ENCODE data around the gene PPP2R3A. TPM values are rescaled to one million over a fixed set of nuclear protein-coding genes. Genes with fewer than 3 reads are reported as not detected.

The PPP2R3A gene
- total RNA-seq, 3 donors from 2014 or later (not counting 1 experiment from before 2014, with no cell fraction given), result 0.35 to 0.43 (median 0.40) TPM

- H3K27ac ChIP-seq (ENCODE audit: low read length), result no peak overlapping the region
- Mint-ChIP-seq H3K27me3 (ENCODE audit: low read depth in 2 of 2) (no peaks in the 10 kb centered on the region), H3K9me3 (no peaks in the 10 kb centered on the region), H3K36me3 (peaks cover 26% of the 10 kb centered on the region), H3K4me1 (peaks cover 57 to 67% of the 10 kb centered on the region in 2 donors), H3K27ac (peak overlapping the region; percentile 44 to 75), H3K4me3 (no peak overlapping the region)
- H3K4me3 ChIP-seq (ENCODE audit: low read length), result no peak overlapping the region
- no peak for TF ChIP-seq CTCF (IDR thresholded peaks at IDR 0.05)
- ATAC-seq (no peak), DNase-seq (no peak)
- H3K27me3 ChIP-seq (ENCODE audit: control insufficient read depth, insufficient read depth, low read length), result no peaks in the 10 kb centered on the region
- 97% methylated on average over 6 of the region's 6 CpGs for WGBS (ENCODE audit: insufficient coverage)
- peaks cover 35% of the 10 kb centered on the region for H3K36me3 ChIP-seq (ENCODE audit: control insufficient read depth, insufficient read depth, low read length)
- intact Hi-C loops (cut with micrococcal nuclease), result no loop called here
- H3K4me1 ChIP-seq (ENCODE audit: control insufficient read depth, insufficient read depth, low read length), result no peaks in the 10 kb centered on the region
- no peaks in the 10 kb centered on the region for H3K9me3 ChIP-seq (ENCODE audit: control insufficient read depth, insufficient read depth, low read length)
Measured at GRCh38 chr3:136146981-136147729, 181.6 kb downstream of the PPP2R3A start.

- 82% methylated on average over 2 of the region's 3 CpGs for WGBS (ENCODE audit: insufficient coverage)
- Mint-ChIP-seq H3K9me3 (no peaks in the 10 kb centered on the region), H3K4me3 (no peak overlapping the region), H3K4me1 (peaks cover 70 to 80% of the 10 kb centered on the region in 2 donors), H3K36me3 (peaks cover 26% of the 10 kb centered on the region), H3K27me3 (ENCODE audit: low read depth in 2 of 2) (no peaks in the 10 kb centered on the region), H3K27ac (peak overlapping the region; percentile 64 to 75)
- no peak for TF ChIP-seq CTCF (IDR thresholded peaks at IDR 0.05)
- DNase-seq (no peak), ATAC-seq (no peak)
- intact Hi-C loops (cut with micrococcal nuclease), result loop anchor here (5.0 kb wide), 1 partner anchor 43 kb away; no protein-coding TSS in a partner anchor
- H3K27me3 ChIP-seq (ENCODE audit: control insufficient read depth, insufficient read depth, low read length), result no peaks in the 10 kb centered on the region
- H3K4me3 ChIP-seq (ENCODE audit: low read length), result no peak overlapping the region
- H3K9me3 ChIP-seq (ENCODE audit: control insufficient read depth, insufficient read depth, low read length), result no peaks in the 10 kb centered on the region
- H3K36me3 ChIP-seq (ENCODE audit: control insufficient read depth, insufficient read depth, low read length), result peaks cover 38% of the 10 kb centered on the region
- H3K4me1 ChIP-seq (ENCODE audit: control insufficient read depth, insufficient read depth, low read length), result peaks cover 9% of the 10 kb centered on the region
- H3K27ac ChIP-seq (ENCODE audit: low read length), result no peak overlapping the region
Measured at GRCh38 chr3:136149667-136150066, 184.1 kb downstream of the PPP2R3A start.

- H3K27ac ChIP-seq (ENCODE audit: low read length), result no peak overlapping the region
- WGBS (ENCODE audit: insufficient coverage), result 97% methylated on average over 10 of the region's 10 CpGs
- peaks cover 36% of the 10 kb centered on the region for H3K36me3 ChIP-seq (ENCODE audit: control insufficient read depth, insufficient read depth, low read length)
- Mint-ChIP-seq H3K9me3 (no peaks in the 10 kb centered on the region), H3K27me3 (ENCODE audit: low read depth in 2 of 2) (no peaks in the 10 kb centered on the region), H3K27ac (peak overlapping the region; percentile 64 to 75), H3K4me3 (no peak overlapping the region), H3K4me1 (peaks cover 75 to 76% of the 10 kb centered on the region in 2 donors), H3K36me3 (peaks cover 26% of the 10 kb centered on the region)
- H3K4me3 ChIP-seq (ENCODE audit: low read length), result no peak overlapping the region
- no peak for DNase-seq
- H3K27me3 ChIP-seq (ENCODE audit: control insufficient read depth, insufficient read depth, low read length), result no peaks in the 10 kb centered on the region
- peaks cover 18% of the 10 kb centered on the region for H3K4me1 ChIP-seq (ENCODE audit: control insufficient read depth, insufficient read depth, low read length)
- no peak for TF ChIP-seq CTCF (IDR thresholded peaks at IDR 0.05)
- H3K9me3 ChIP-seq (ENCODE audit: control insufficient read depth, insufficient read depth, low read length), result no peaks in the 10 kb centered on the region
- intact Hi-C loops (cut with micrococcal nuclease), result loop anchor here (5.0 kb wide), 1 partner anchor 41 kb away; no protein-coding TSS in a partner anchor
- ATAC-seq, result no peak
Measured at GRCh38 chr3:136151219-136151618, 185.7 kb downstream of the PPP2R3A start.
